HepG2 (cell line): ENCODE data around the gene DNAJA1. TPM values are rescaled to one million over a fixed set of nuclear protein-coding genes. Genes with fewer than 3 reads are reported as not detected.

Experiments
- ATAC-seq: fragments of 200-7000 bp; cut with Tn5 transposase; 3 replicates; pipeline ENCODE4 v1.9.1; 2020; ENCODE audit warnings: mild to moderate bottlenecking, moderate library complexity
- BruUV-seq: library from RNA; stranded (reverse); fragments of 400-500 nt; replicated peaks from 2 replicates; lab custom pipeline; 2021; lab: Mats Ljungman, UMichigan
- CTCF ChIA-PET: fragments of 300-600 bp; formaldehyde crosslinking; extraction: SDS; loops from one replicate; lab custom pipeline; 2021; ENCODE audit warnings: low total read pairs, inconsistent platforms, low intra/inter-chr PET ratio; lab: Yijun Ruan, JAX
- POLR2A ChIA-PET: fragments of 350-600 bp; sonication (Branson Sonifier 250); formaldehyde crosslinking; loops from one replicate; lab custom pipeline; 2020; ENCODE audit warnings: antibody characterized with exemption, inconsistent platforms; lab: Yijun Ruan, JAX
- DNase-seq: peaks from one replicate; pipeline ENCODE4 v3.0.0-alpha.2; 2015; ENCODE audit warnings: low spot score
- FAIRE-seq: peaks from 3 replicates; lab custom pipeline; 2011; peaks lifted over from hg19 to GRCh38; lab: Jason Lieb, UNC
- H2AFZ ChIP-seq: one replicate; pipeline ENCODE4 v1.6.1; 2011; ENCODE audit warnings: low read length, inconsistent platforms
- H3K27ac ChIP-seq: fragments of 300-600 bp; 3 replicates; pipeline ENCODE4 v1.8.0; 2011; ENCODE audit warnings: mixed run types, mild to moderate bottlenecking, mixed read lengths, low read length, inconsistent platforms; ENCODE audit not compliant: insufficient read depth; ENCODE audit errors: extremely low read length
- H3K27me3 ChIP-seq, 2 experiments: fragments of 200-600 bp in 1 of 2; 2 replicates in 1 of 2; 3 replicates in 1 of 2; pipeline versions ENCODE4 v1.6.0 to v1.8.0; 2011; ENCODE audit warnings: low read length in 2 of 2, mild to moderate bottlenecking in 2 of 2, moderate library complexity in 2 of 2, inconsistent platforms in 1 of 2; ENCODE audit not compliant: insufficient read depth in 2 of 2, control insufficient read depth in 1 of 2
- H3K36me3 ChIP-seq, 2 experiments: fragments of 200-600 bp in 1 of 2; replicated peaks in 1 of 2; 2 replicates in 1 of 2; 3 replicates in 1 of 2; pipeline versions ENCODE4 v1.5.1 to v1.8.0; 2011; ENCODE audit warnings: low read length in 2 of 2, inconsistent platforms in 1 of 2; ENCODE audit not compliant: insufficient read depth in 2 of 2, control insufficient read depth in 1 of 2
- H3K4me1 ChIP-seq: 2 replicates; pipeline ENCODE4 v1.5.1; 2012; ENCODE audit warnings: low read length, inconsistent platforms; ENCODE audit not compliant: insufficient read depth
- H3K4me2 ChIP-seq: 2 replicates; pipeline ENCODE4 v1.6.0; 2011; ENCODE audit warnings: low read depth, low read length, inconsistent platforms
- H3K4me3 ChIP-seq, 3 experiments: fragments of 200-600 bp in 1 of 3; sonication (generic), shearing (Covaris generic) in 1 of 3; replicated peaks in 1 of 3; 2 replicates each; pipeline ENCODE4 v1.5.1; 2011 to 2016; ENCODE audit warnings: low read length in 3 of 3, inconsistent platforms in 2 of 3, low read depth in 2 of 3, mild to moderate bottlenecking in 2 of 3, control low read depth in 1 of 3, mixed read lengths in 1 of 3; ENCODE audit not compliant: insufficient read depth in 1 of 3
- H3K79me2 ChIP-seq: one replicate; pipeline ENCODE4 v1.6.1; 2011; ENCODE audit warnings: low read length, inconsistent platforms; ENCODE audit not compliant: insufficient read depth
- H3K9ac ChIP-seq: 2 replicates; pipeline ENCODE4 v1.6.0; 2011; ENCODE audit warnings: mild to moderate bottlenecking, low read depth, low read length, inconsistent platforms; ENCODE audit not compliant: insufficient read depth
- H3K9me3 ChIP-seq: 2 replicates; pipeline ENCODE4 v1.5.1; 2012; ENCODE audit warnings: mild to moderate bottlenecking, low read length
- H4K20me1 ChIP-seq: 2 replicates; pipeline ENCODE4 v1.6.0; 2011; ENCODE audit warnings: inconsistent platforms, mild to moderate bottlenecking, low read length, moderate library complexity; ENCODE audit not compliant: insufficient read depth
- AHR ChIP-seq: IDR thresholded peaks from 2 replicates; pipeline ENCODE4 v1.6.1; 2018; ENCODE audit warnings: missing genetic modification reagents, missing compliant biosample characterization
- GTF2F1 ChIP-seq: fragments of 150-350 bp; IDR thresholded peaks from 2 replicates; pipeline ENCODE4 v1.6.1; 2014; ENCODE audit warnings: low read length
- MBD4 ChIP-seq: IDR thresholded peaks from 2 replicates; pipeline ENCODE4 v1.6.1; 2012; ENCODE audit warnings: low read length, inconsistent platforms, borderline replicate concordance
- XBP1 ChIP-seq: sonication (generic); formaldehyde crosslinking; IDR thresholded peaks from 2 replicates; pipeline ENCODE4 v1.5.0; 2020; ENCODE audit warnings: missing genetic modification reagents
- ZNF703 ChIP-seq: sonication (generic); formaldehyde crosslinking; IDR thresholded peaks from 2 replicates; pipeline ENCODE4 v1.5.1; 2020; ENCODE audit warnings: missing genetic modification reagents, mild to moderate bottlenecking, moderate library complexity, borderline replicate concordance
- WGBS: methylation state at CpG from one replicate; pipeline ENCODE4 v1.1.6; 2017; ENCODE audit warnings: low lambda C conversion rate; 5-methylcytosine and 5-hydroxymethylcytosine counted together
- in situ Hi-C: cut with HindIII; loops from 2 replicates; pipeline ENCODE4 v1.10.0; 2017; ENCODE audit warnings: low pct_unique_long_range_greater_than_20kb; ENCODE audit not compliant: extremely low pct_ligation_motif_present
- intact Hi-C: fragments of 100-400 bp; cut with micrococcal nuclease; formaldehyde crosslinking; loops from one replicate; pipeline ENCODE4 v1.10.0; 2022; ENCODE audit not compliant: unreplicated experiment
- polyA plus RNA-seq, 8 experiments: library from polyadenylated mRNA; depleted of rRNA in 3 of 8; stranded (reverse) in 7 of 8; unstranded in 1 of 8; fragments of >200 nt; fragmentation: Illumina TruSeq in 4 of 8; extraction: Trizol in 4 of 8; gene quantifications; 2 replicates each; pipeline versions ENCODE4 v1.2.1 to v1.2.3, GENCODE V29; 2011 to 2016; ENCODE audit warnings: low read depth in 4 of 8, missing spikeins in 1 of 8, mixed read lengths in 1 of 8; ENCODE audit not compliant: insufficient read depth in 1 of 8
- total RNA-seq, 5 experiments: library from RNA; depleted of rRNA; stranded (reverse); fragments of >200 nt; fragmentation: Illumina TruSeq; extraction: Trizol; gene quantifications; 2 replicates each; pipeline ENCODE4 v1.2.3, GENCODE V29; 2016; ENCODE audit warnings: low read depth in 1 of 5
- TF ChIP-seq, protein P1 (sequence below): sonication (generic); formaldehyde crosslinking; IDR thresholded peaks from 2 replicates; pipeline ENCODE4 v1.4.0; 2020; ENCODE audit warnings: missing genetic modification reagents
- TF ChIP-seq, protein P2 (sequence below): sonication (generic); formaldehyde crosslinking; IDR thresholded peaks from 2 replicates; pipeline ENCODE4 v1.4.0; 2020; ENCODE audit warnings: missing genetic modification reagents
- TF ChIP-seq, protein P3 (sequence below): sonication (generic); formaldehyde crosslinking; conservative IDR thresholded peaks from 2 replicates; pipeline ENCODE4 v1.4.0; 2020; ENCODE audit warnings: missing genetic modification reagents

DNAJA1 gene
- total and polyA plus RNA-seq, 2 of the 13 experiments (the other 11 are each of a cell fraction or from before 2014, with no cell fraction given) = 95.9 to 306 TPM

GRCh38 chr9:33007755-33008154, 17.3 kb upstream of the DNAJA1 start:
- 79% methylated on average over 4 of the region's 4 CpGs for WGBS
- POLR2A ChIA-PET = interaction anchor here (1.1 kb wide), 1 partner anchor 17 kb away, joined by 5 read pairs; the partner anchor contains the start of gene DNAJA1
- H3K27me3 ChIP-seq = no peaks in the 10 kb centered on the region
- ATAC-seq (no peak), DNase-seq (no peak), FAIRE-seq (no peak)
- H3K79me2 ChIP-seq = no peaks in the 10 kb centered on the region
- H3K4me1 ChIP-seq = no peaks in the 10 kb centered on the region
- no peak overlapping the region for H3K4me3 ChIP-seq
- H3K27ac ChIP-seq = no peak overlapping the region
- no peak overlapping the region for H2AFZ ChIP-seq
- no peak overlapping the region for H3K9ac ChIP-seq
- TF ChIP-seq ZNF703 (CRISPR knock-in tag) = no peak
- TF ChIP-seq, protein P1, sequence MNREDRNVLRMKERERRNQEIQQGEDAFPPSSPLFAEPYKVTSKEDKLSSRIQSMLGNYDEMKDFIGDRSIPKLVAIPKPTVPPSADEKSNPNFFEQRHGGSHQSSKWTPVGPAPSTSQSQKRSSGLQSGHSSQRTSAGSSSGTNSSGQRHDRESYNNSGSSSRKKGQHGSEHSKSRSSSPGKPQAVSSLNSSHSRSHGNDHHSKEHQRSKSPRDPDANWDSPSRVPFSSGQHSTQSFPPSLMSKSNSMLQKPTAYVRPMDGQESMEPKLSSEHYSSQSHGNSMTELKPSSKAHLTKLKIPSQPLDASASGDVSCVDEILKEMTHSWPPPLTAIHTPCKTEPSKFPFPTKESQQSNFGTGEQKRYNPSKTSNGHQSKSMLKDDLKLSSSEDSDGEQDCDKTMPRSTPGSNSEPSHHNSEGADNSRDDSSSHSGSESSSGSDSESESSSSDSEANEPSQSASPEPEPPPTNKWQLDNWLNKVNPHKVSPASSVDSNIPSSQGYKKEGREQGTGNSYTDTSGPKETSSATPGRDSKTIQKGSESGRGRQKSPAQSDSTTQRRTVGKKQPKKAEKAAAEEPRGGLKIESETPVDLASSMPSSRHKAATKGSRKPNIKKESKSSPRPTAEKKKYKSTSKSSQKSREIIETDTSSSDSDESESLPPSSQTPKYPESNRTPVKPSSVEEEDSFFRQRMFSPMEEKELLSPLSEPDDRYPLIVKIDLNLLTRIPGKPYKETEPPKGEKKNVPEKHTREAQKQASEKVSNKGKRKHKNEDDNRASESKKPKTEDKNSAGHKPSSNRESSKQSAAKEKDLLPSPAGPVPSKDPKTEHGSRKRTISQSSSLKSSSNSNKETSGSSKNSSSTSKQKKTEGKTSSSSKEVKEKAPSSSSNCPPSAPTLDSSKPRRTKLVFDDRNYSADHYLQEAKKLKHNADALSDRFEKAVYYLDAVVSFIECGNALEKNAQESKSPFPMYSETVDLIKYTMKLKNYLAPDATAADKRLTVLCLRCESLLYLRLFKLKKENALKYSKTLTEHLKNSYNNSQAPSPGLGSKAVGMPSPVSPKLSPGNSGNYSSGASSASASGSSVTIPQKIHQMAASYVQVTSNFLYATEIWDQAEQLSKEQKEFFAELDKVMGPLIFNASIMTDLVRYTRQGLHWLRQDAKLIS (CRISPR knock-in tag) = no peak
- TF ChIP-seq MBD4 = no peak
- TF ChIP-seq AHR (CRISPR knock-in tag) = no peak
- no peak for TF ChIP-seq XBP1 (CRISPR knock-in tag)
- no peak for TF ChIP-seq GTF2F1
- TF ChIP-seq, protein P2, sequence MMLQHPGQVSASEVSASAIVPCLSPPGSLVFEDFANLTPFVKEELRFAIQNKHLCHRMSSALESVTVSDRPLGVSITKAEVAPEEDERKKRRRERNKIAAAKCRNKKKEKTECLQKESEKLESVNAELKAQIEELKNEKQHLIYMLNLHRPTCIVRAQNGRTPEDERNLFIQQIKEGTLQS (CRISPR knock-in tag) = no peak
- TF ChIP-seq, protein P3, sequence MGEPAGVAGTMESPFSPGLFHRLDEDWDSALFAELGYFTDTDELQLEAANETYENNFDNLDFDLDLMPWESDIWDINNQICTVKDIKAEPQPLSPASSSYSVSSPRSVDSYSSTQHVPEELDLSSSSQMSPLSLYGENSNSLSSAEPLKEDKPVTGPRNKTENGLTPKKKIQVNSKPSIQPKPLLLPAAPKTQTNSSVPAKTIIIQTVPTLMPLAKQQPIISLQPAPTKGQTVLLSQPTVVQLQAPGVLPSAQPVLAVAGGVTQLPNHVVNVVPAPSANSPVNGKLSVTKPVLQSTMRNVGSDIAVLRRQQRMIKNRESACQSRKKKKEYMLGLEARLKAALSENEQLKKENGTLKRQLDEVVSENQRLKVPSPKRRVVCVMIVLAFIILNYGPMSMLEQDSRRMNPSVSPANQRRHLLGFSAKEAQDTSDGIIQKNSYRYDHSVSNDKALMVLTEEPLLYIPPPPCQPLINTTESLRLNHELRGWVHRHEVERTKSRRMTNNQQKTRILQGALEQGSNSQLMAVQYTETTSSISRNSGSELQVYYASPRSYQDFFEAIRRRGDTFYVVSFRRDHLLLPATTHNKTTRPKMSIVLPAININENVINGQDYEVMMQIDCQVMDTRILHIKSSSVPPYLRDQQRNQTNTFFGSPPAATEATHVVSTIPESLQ (CRISPR knock-in tag) = no peak
- TF ChIP-seq, all 625 proteins: peak for 0
- in situ Hi-C loops (no loop called here), intact Hi-C loops (no loop called here)
- Histone ChIP-seq H3K4me2 (no peak overlapping the region), H4K20me1 (no peaks in the 10 kb centered on the region), H3K9me3 (no peaks in the 10 kb centered on the region), H3K36me3 (no peaks in the 10 kb centered on the region)
- no TSS peak for BruUV-seq
- CTCF ChIA-PET = no interaction called here
